ENCODE measurements around the gene PSMB9.
"Not testable (repeated sequence)": the region's sequence is repeated elsewhere in the genome, so short reads cannot be mapped to it uniquely, and the experiment has no call there.

The PSMB9 gene

DNA sequence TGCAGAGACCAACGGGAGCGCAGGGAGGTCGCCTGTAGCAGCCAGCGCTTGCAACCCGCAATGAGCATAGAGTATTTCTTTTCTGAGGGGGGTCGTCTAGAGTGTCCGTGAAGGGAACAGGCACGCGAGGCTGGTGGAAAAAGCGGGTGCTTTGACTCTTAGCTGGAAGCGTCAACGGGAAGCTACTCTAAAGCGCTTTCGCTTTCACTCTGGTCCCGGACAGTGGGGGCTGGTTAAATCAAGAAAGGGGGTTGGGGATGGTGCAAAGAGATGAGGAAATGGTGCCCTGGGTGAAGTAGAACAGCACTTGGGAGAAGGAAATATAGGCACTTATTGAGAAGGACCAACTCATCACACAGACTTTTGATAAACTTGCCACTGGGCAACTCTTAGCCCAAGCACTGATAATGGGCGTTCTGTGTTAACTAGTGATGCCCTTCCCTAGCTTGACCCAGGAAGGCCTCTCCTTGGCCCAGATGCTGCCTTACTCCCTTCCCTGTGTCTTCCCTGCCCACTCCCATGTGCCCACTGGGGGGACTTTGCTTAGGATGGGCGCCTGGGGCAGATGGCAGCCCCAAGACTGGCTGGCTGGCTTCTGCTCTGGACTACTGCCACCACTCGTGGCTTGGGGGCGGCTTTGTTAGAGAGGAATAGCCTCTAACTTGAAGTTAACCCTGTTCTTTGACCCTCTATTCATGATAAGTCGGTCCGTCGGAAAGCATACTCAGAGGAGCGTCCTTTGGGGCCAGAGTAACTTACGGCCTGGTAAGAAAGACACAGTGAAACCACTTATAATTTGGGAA, 585 bp downstream of the PSMB9 start:
- in situ Hi-C loops (cut with HindIII; ENCODE audit: low pct_ligation_motif_present, low pct_unique_long_range_greater_than_20kb, low sequenced_read_pairs), result no loop called here
- peak; percentile 53 for DNase-seq

DNA sequence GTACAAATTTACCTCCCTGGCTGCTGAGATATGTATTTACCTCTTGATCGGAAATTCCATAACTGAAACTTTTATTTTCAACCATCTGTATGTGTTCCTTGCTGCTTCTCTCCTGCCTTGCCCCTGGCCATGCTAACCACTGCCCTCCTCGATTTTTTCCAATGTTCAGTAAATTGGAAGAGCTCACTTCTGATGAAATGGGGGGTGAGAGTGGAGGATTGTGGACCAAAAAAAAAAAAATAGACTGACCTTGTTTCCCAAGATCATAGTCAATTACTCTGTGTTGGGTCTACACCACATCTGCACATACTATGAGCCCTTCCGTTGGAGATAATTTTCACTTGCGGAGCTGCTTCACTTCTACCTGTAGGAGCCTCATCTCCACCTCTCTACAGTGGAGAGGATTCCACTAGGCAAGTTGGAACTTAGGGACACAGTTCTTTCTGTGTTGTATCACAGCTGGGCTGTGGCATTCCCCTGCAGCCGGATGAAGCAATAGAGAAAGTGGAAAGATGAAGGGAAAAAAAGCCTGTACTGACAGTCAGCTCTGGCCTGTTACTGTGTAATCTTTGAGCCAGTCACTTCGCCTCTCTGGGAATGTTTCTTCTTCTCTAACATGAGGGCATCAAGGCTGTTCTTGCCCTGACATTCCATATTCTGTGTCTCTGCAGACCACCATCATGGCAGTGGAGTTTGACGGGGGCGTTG, 1.6 kb downstream of the PSMB9 start:
- in situ Hi-C loops (cut with HindIII; ENCODE audit: low pct_ligation_motif_present, low pct_unique_long_range_greater_than_20kb, low sequenced_read_pairs), result no loop called here
- no peak for DNase-seq

DNA sequence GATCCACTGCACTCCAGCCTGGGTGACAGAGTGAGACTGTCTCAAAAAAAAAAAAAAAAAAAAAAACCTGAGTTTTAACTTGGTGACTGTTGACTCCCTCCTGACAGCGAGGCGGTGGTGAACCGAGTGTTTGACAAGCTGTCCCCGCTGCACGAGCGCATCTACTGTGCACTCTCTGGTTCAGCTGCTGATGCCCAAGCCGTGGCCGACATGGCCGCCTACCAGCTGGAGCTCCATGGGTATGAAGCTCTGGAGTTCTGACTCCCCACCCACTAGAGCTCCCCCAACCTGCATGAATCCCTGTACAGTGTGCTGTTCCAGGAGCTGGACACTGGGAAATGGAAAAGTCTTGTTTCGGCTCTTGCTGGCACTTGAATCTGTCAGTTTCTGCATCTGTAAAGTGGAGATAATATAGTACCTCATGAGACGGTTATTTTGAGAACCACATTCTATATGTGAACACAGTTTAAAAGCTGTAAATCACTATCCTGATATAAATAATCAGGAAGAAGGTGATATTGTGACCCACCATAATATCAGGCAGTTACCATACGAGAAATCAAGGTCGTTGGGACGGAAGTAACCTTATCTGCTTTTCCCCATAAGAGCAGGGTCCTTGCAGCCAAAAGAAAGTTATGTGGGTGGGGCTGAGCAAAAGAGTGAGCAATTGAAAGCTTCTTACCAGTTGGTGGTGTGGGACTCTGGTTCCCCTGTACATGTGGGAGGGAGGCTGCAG, 3.3 kb downstream of the PSMB9 start:
- no peak for DNase-seq
- in situ Hi-C loops (cut with HindIII; ENCODE audit: low pct_ligation_motif_present, low pct_unique_long_range_greater_than_20kb, low sequenced_read_pairs), result no loop called here

DNA sequence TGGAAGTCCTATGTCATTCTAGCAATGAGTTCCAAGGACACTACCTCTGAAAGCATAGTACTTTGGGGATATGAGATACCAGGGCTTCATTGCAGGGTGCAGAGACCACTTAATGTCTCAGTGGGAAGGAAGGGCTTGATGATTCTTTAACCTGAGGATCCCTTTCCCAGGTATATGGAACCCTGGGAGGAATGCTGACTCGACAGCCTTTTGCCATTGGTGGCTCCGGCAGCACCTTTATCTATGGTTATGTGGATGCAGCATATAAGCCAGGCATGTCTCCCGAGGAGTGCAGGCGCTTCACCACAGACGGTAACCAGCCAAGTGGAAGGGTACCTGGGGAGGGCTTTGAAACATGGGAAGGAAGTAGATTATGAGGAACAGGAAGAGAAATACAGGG, 4.2 kb downstream of the PSMB9 start:
- in situ Hi-C loops (cut with HindIII; ENCODE audit: low pct_ligation_motif_present, low pct_unique_long_range_greater_than_20kb, low sequenced_read_pairs), result no loop called here
- DNase-seq, result no peak

DNA sequence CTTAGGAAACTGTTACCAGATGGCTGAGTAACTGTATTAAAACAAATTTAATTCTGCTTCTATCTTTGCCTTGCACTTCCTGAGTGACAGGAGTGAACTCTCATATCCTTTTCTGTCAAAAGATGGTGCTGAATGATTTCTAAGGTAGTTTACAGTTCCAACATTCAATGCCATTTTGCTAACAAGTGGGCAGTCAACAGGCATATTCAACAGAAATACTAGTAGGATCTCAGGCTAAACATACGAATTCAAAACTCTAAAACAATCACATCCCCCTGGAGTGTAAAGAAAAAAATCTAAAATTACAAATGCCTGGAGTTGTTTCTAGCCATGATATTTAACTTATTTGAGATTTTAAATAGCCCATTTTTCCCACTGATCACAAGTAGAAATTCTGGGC, 6.7 kb downstream of the PSMB9 start:
- in situ Hi-C loops (cut with HindIII; ENCODE audit: low pct_ligation_motif_present, low pct_unique_long_range_greater_than_20kb, low sequenced_read_pairs), result no loop called here
- DNase-seq, result no peak

DNA sequence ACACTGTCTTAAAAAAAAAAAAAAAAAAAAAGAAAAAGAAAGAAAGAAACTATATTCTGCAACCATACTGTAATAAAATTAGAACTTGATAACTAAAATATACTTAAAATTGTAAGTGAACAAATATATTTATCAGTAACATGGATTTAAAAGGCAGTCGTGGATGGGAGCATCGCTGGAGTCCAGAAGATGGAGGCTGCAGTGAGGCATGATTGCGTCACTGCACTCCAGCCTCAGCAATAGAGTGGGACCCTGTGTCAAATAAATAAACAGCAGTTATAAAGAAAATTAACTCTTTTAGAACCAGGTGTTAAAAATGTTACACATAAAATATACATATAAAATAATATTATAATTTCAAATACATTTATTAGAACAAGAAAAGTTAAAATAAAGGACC, 8.7 kb downstream of the PSMB9 start:
- in situ Hi-C loops (cut with HindIII; ENCODE audit: low pct_ligation_motif_present, low pct_unique_long_range_greater_than_20kb, low sequenced_read_pairs), result no loop called here

DNA sequence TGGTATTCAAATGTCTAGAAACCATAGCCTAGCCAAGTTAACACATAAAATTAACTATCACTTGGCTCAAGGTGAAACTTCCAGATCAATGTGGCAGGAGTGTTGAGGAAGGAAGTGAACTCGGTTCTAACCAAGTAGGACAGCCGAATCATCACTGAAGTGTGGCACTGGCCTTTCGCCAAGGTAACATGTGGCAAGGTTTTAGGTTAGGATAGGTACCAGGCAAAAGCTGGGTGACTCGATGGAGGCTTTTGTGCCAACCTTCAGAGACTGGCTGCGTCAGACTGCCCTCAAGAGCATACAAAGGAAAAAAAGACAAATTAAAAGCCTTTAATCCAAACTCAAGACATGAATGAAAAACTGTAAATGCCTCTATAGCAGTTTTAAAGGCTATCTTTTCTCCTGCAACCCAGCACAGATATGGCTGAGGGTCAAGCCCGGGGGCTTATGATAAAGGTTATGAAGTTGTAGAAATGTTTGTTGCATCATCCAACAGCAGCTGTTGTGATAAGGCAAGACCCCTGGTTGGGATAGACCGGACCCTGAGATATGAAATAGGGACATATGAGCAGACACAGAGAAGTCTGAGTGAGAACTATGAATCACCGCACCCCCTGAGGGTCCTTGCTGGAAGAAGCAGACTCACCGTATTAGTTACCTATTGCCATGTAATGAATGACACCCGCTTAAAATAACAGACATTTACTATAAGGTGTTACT, 11.9 kb downstream of the PSMB9 start:
- in situ Hi-C loops (cut with HindIII; ENCODE audit: low pct_ligation_motif_present, low pct_unique_long_range_greater_than_20kb, low sequenced_read_pairs), result no loop called here
- DNase-seq, result no peak

More for the DNA sequence above, 8.7 kb downstream of the PSMB9 start:
- DNase-seq, result no peak

DNA sequence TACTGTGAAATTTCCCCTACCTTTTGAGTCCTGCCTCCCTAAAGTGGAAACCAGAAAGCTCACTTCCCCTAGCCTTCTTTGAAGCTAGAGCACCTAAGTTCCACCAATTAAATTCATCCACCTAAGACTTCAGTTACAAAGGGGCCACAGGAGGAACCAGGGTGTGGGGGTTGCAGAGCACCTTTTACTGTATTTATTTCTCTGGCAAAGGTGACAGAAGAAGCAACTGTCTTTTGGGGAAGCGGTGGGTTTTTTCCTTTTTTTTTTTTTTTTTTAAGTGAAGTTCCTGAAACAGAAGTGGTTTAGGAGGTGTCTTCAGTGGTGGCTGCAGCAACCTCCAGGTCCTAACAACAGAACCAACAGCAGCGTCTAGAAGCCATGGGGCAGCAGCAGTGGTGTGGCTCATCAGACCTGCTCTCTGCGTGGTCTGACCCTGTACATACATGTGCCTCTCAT, 13.1 kb downstream of the PSMB9 start:
- in situ Hi-C loops (cut with HindIII; ENCODE audit: low pct_ligation_motif_present, low pct_unique_long_range_greater_than_20kb, low sequenced_read_pairs), result no loop called here

DNA sequence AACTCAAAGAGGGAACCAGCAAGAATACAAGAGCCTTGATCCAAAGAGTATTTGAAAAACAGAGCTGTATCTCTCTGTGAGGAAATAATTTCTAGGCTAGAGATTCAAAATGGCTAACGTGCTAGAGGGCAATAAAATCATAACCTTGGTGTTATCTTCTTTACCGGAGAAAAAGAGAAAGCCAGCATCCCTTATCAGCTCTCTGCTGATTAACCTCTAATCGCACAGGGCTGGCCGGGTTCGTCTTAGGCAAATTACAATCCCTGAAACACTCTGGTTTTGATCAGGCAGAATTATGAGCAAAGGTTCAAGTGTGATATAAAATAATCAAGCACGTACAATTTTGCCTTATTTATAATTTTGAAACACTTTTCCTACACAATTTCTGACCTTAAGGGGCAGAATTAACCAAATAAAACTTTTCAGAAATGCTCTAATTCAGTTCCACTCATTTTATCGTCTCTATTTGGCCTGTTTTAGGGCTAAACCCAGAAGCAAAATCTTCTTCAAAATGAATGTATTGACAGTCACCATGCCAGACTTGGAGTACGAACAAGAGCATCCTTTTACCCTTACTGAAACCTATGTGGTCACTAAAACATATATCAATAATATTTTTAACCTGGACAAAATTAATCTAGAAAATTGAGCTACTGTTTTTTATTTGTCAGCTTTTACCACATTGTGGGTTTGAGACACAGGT, 13.7 kb downstream of the PSMB9 start:
- in situ Hi-C loops (cut with HindIII; ENCODE audit: low pct_ligation_motif_present, low pct_unique_long_range_greater_than_20kb, low sequenced_read_pairs), result no loop called here
- DNase-seq, result no peak

More for the DNA sequence above, 13.1 kb downstream of the PSMB9 start:
- DNase-seq, result no peak

DNA sequence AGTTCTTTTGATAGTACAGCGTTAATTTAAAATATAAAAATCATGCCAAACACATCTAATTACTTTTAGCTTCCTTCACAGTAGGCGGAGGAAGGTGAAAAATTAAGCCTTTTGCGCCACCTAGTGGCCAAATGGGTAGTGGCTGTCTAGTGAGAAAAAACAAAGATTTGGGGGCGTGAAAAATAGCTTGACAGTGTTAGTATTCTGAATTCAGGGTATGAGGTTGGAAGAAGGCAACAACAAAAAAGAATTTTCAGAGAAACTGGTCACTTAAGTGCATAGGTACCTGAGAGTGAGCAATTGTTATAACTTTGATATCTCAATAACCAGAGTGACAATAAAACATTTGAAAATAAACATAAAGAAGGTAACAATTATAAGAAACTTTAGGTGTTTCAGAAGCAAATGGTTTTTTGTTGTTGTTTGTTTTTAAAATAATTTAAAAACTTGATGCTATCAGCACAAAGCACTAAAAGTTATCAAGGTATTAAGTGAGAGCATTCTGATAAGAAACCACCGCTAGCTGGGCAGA, 14.3 kb downstream of the PSMB9 start:
- peak; percentile 70 for DNase-seq
- in situ Hi-C loops (cut with HindIII; ENCODE audit: low pct_ligation_motif_present, low pct_unique_long_range_greater_than_20kb, low sequenced_read_pairs), result no loop called here

DNA sequence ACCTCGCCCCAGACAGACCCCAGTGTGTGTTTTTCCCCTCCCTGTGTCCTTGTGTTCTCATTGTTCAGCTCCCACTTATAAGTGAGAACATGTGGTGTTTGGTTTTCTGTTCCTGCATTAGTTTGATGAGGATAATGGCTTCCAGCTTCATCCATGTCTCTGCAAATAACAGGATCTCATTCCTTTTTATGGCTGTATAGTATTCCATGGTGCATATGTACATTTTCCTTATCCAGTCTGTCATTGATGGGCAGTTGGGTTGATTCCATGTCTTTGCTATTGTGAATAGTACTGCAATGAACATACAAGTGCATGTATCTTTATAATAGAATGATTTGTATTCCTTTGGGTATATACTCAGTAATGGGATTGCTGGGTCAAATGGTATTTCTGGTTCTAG, 20.0 kb downstream of the PSMB9 start:
- in situ Hi-C loops (cut with HindIII; ENCODE audit: low pct_ligation_motif_present, low pct_unique_long_range_greater_than_20kb, low sequenced_read_pairs); DNase-seq: not testable (repeated sequence)

DNA sequence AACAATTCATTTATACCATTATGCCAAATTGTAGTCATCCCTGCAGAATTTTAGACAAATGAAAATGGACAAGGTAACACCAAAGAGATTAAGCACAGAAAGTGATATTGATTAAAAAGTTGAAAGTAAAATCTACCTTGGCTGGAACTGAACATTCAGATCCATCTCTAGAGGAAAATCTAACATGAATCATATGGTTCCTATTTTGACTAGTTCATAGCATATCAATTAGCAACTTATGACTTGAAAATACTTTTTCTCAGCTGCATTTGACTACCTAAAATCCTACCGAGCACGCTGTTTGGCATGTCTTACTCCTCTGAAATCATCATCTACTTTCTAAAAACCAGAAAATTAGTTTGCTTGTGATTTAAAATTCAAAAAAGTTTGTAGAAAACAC, 22.6 kb downstream of the PSMB9 start:
- in situ Hi-C loops (cut with HindIII; ENCODE audit: low pct_ligation_motif_present, low pct_unique_long_range_greater_than_20kb, low sequenced_read_pairs), result no loop called here
- no peak for DNase-seq

DNA sequence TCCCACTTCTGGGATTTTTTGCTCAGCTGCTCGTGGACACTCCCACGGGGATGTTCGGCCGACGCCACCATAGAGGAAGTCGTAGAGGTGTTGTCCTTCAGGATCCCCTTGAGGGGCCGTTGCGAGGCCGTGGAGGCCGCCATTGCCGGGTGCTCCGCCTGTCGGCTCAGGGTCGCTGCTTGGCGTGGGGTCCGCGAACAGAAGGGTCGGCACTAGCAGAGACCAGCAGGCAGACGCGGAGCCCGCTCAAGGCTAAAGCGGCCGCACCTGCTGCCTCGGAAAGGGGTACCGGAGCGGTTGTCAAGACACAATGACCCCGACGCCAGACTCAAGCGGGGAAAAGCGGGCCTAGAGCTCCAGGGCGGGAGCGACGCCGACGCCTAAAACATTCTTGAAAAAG, 25.7 kb downstream of the PSMB9 start:
- no peak for DNase-seq
- in situ Hi-C loops (cut with HindIII; ENCODE audit: low pct_ligation_motif_present, low pct_unique_long_range_greater_than_20kb, low sequenced_read_pairs), result no loop called here

DNA sequence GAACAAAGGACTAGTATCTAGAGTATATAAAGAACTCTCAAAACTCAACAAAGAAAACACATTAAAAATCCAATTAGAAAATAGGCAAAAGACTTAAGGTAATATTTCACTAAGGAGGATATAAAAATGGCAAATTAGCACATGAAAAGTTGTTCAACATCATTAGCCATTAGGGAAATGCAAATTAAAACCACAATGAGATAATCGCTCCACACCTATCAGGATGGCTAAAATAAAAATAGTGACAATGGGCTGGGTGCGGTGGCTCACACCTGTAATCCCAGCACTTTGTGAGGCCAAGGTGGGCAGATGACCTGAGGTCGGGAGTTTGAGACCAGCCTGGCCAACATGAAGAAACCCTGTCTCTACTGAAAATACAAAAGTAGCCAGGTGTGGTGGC, 27.0 kb downstream of the PSMB9 start:
- DNase-seq; in situ Hi-C loops (cut with HindIII; ENCODE audit: low pct_ligation_motif_present, low pct_unique_long_range_greater_than_20kb, low sequenced_read_pairs): not testable (repeated sequence)

DNA sequence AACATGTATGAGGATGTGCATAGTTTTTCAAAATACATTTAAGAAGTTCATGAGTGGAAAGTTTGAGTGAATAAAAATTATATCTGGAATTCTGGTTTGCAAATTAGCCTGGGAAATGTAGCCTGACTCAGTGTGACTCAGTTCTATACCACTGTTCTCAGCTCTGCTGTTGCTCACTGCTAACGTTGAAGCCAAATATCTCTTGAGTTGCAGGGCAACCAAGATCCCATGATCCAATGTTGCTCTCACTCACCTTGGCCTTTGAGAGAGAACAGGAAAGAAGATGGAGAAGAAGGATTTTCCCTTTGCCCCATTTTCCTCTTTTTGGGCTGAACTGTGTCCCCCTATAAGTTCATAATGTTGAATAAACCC, 28.9 kb downstream of the PSMB9 start:
- no peak for DNase-seq
- in situ Hi-C loops (cut with HindIII; ENCODE audit: low pct_ligation_motif_present, low pct_unique_long_range_greater_than_20kb, low sequenced_read_pairs), result no loop called here

DNA sequence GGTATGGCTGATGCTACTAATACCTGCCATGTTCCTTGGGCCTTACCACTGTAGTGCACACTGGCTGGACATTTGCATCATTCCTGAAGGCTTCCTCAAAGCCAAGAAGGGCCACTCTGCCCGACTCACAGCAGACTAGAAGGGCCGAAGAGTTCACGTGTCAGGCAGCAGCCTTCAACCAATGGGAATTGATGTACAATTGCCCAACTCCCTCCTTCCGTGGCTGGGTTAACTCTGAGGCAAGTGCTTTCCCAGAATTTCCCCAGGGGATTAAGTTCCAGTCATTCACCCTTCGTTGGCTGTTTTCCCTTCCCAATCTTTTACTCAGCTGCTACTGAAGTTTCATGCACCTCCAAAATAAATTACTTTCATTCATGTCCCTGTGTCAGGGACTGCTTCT, 29.8 kb downstream of the PSMB9 start:
- in situ Hi-C loops (cut with HindIII; ENCODE audit: low pct_ligation_motif_present, low pct_unique_long_range_greater_than_20kb, low sequenced_read_pairs), result no loop called here
- no peak for DNase-seq

DNA sequence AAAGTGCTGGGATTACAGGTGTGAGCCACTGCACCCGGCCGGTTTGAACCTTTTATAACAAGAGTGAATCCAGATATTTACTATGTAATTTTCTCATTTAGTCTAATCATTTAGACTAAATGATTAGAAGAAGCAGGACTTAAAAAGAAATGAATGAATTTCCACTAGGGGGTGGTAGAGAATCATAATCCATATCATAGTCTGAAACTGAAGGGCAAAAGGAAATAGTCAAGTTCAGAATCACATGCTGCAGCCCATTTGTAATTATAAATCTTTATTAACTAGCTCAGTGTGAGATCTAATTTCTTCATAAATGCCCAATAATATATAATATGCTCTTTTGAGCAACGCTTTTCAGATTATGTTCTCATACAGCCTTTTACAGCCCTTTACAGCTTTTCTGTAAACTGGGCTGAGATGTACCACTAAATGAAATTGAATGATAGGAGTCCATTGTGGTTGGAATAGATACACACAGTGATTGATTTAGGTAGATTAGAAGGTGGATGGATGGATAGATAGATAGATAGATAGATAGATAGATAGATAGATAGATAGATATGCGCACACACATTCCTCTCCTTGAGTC, 31.8 kb downstream of the PSMB9 start:
- in situ Hi-C loops (cut with HindIII; ENCODE audit: low pct_ligation_motif_present, low pct_unique_long_range_greater_than_20kb, low sequenced_read_pairs), result no loop called here
- DNase-seq, result peak; percentile 73
